MCF 10A (cell line): ENCODE data around the gene ARHGEF3. TPM values are rescaled to one million over a fixed set of nuclear protein-coding genes. Genes with fewer than 3 reads are reported as not detected.

Experiments used
- BruUV-seq: library from RNA; stranded (reverse); fragments of 400-500 nt; replicated peaks from 2 replicates; lab custom pipeline; 2021; lab: Mats Ljungman, UMichigan
- CTCF ChIA-PET: fragments of 300-600 bp; sonication (Branson Sonifier 250); formaldehyde crosslinking; extraction: SDS; loops from one replicate; lab custom pipeline; 2021; ENCODE audit warnings: antibody characterized with exemption, inconsistent platforms; lab: Yijun Ruan, JAX
- POLR2A ChIA-PET: fragments of 300-600, 350-650 bp; sonication (Branson Sonifier 250); formaldehyde crosslinking; extraction: SDS; loops from one replicate; lab custom pipeline; 2020; ENCODE audit warnings: antibody characterized with exemption, inconsistent platforms; lab: Yijun Ruan, JAX
- DNase-seq: peaks from one replicate; pipeline ENCODE4 v3.0.0-alpha.2; 2018; ENCODE audit not compliant: unreplicated experiment
- H3K27ac Mint-ChIP-seq: one replicate; pipeline ENCODE4 v1.8.0; 2022; ENCODE audit warnings: mild to moderate bottlenecking, low read depth, mixed read lengths; ENCODE audit not compliant: unreplicated experiment
- H3K27me3 Mint-ChIP-seq: one replicate; pipeline ENCODE4 v1.8.0; 2022; ENCODE audit warnings: mixed read lengths; ENCODE audit not compliant: insufficient read depth, unreplicated experiment
- H3K36me3 Mint-ChIP-seq: one replicate; pipeline ENCODE4 v1.8.0; 2022; ENCODE audit warnings: mild to moderate bottlenecking, moderate library complexity, mixed read lengths; ENCODE audit not compliant: insufficient read depth, unreplicated experiment
- H3K4me1 Mint-ChIP-seq: one replicate; pipeline ENCODE4 v1.8.0; 2022; ENCODE audit warnings: mixed read lengths; ENCODE audit not compliant: insufficient read depth, unreplicated experiment
- H3K4me3 Mint-ChIP-seq: one replicate; pipeline ENCODE4 v1.8.0; 2022; ENCODE audit warnings: mild to moderate bottlenecking, moderate library complexity, mixed read lengths; ENCODE audit not compliant: unreplicated experiment
- H3K9me3 Mint-ChIP-seq: one replicate; pipeline ENCODE4 v1.8.0; 2022; ENCODE audit warnings: mixed read lengths; ENCODE audit not compliant: unreplicated experiment
- intact Hi-C: fragments of 100-400 bp; cut with micrococcal nuclease; formaldehyde crosslinking; loops from 2 replicates; pipeline ENCODE4 v1.14.1; 2022
- total RNA-seq: library from RNA; stranded (reverse); gene quantifications from 2 replicates; pipeline ENCODE4 v1.2.3, GENCODE V29; 2022
- TF ChIP-seq, protein P1 (sequence below): fragments of 200-600 bp; IDR thresholded peaks from one replicate; pipeline ENCODE4 v1.8.0; 2022; ENCODE audit warnings: antibody characterized with exemption, mild to moderate bottlenecking; ENCODE audit not compliant: unreplicated experiment

ARHGEF3 gene
- total RNA-seq, 1 experiment from 2014 or later: 10.6 TPM

GRCh38 chr3:56754741-56755417, 46.9 kb downstream of the ARHGEF3 start:
- no TSS peak for BruUV-seq
- no peak for DNase-seq
- H3K9me3 Mint-ChIP-seq: no peaks in the 10 kb centered on the region
- TF ChIP-seq, protein P1, sequence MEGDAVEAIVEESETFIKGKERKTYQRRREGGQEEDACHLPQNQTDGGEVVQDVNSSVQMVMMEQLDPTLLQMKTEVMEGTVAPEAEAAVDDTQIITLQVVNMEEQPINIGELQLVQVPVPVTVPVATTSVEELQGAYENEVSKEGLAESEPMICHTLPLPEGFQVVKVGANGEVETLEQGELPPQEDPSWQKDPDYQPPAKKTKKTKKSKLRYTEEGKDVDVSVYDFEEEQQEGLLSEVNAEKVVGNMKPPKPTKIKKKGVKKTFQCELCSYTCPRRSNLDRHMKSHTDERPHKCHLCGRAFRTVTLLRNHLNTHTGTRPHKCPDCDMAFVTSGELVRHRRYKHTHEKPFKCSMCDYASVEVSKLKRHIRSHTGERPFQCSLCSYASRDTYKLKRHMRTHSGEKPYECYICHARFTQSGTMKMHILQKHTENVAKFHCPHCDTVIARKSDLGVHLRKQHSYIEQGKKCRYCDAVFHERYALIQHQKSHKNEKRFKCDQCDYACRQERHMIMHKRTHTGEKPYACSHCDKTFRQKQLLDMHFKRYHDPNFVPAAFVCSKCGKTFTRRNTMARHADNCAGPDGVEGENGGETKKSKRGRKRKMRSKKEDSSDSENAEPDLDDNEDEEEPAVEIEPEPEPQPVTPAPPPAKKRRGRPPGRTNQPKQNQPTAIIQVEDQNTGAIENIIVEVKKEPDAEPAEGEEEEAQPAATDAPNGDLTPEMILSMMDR: no peak
- peaks cover 27% of the 10 kb centered on the region for H3K4me1 Mint-ChIP-seq
- no peak overlapping the region for H3K4me3 Mint-ChIP-seq
- no peak overlapping the region for H3K27ac Mint-ChIP-seq
- no peaks in the 10 kb centered on the region for H3K27me3 Mint-ChIP-seq
- CTCF ChIA-PET: interaction anchor here (0.6 kb wide), 1 partner anchor 980 kb away, joined by 4 read pairs; no protein-coding TSS in a partner anchor
- no peaks in the 10 kb centered on the region for H3K36me3 Mint-ChIP-seq
- intact Hi-C loops: no loop called here
- POLR2A ChIA-PET: interaction anchor here (0.6 kb wide), 1 partner anchor 28 kb away, joined by 3 read pairs; no protein-coding TSS in a partner anchor

- no peak overlapping the region for H3K4me3 Mint-ChIP-seq
Observed at GRCh38 chr3:56753206-56753820, 48.4 kb downstream of the ARHGEF3 start.

DNA sequence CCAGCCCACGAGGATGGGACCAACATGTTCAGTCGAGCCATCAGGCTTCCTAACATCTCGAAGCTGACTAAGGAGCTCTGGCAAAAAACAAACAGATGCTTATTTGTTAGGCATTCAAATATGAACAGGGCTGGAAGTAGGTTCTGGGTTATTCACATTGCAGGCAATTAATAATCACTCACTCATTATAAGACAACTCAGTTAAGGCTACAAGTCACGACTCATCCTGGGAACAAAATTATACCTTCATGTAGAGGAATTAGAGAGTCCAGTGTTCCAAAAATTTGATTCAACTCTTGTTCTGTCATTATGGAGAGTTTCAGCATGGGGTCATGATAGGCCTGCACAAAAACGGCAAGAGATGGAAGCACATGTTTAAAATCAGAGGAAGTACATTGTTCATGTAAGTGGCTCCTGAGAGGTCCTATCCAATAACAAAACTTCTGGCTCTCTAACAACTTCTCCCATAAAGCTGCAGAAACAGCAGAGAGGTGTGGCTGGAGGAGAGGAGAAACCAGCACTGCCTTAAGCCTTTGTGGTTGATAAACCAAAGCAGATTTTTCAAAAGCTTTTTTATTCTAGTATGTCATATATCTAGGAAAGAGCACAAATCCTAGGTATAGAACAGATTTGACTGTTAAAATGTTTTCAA, 50.6 kb downstream of the ARHGEF3 start:
- peaks cover 11% of the 10 kb centered on the region for H3K4me1 Mint-ChIP-seq
- no peak overlapping the region for H3K27ac Mint-ChIP-seq
- intact Hi-C loops: no loop called here
- TF ChIP-seq, protein P1: no peak
- no peaks in the 10 kb centered on the region for H3K27me3 Mint-ChIP-seq
- BruUV-seq: no TSS peak
- ChIA-PET CTCF (interaction anchor here (0.8 to 3.0 kb wide), 4 partner anchors 9 to 237 kb away, joined by 3 to 22 read pairs (median 4); partner anchors contain the start of gene ARHGEF3), POLR2A (interaction anchor here (0.6 to 2.1 kb wide), 5 partner anchors 18 to 425 kb away, joined by 3 to 10 read pairs (median 3); partner anchors contain the start of gene ARHGEF3)
- H3K9me3 Mint-ChIP-seq: no peaks in the 10 kb centered on the region
- DNase-seq: no peak
- H3K4me3 Mint-ChIP-seq: no peak overlapping the region
- no peaks in the 10 kb centered on the region for H3K36me3 Mint-ChIP-seq

More at GRCh38 chr3:56753206-56753820, 48.4 kb downstream of the ARHGEF3 start:
- Mint-ChIP-seq H3K9me3 (no peaks in the 10 kb centered on the region), H3K27me3 (no peaks in the 10 kb centered on the region), H3K27ac (no peak overlapping the region), H3K4me1 (peaks cover 19% of the 10 kb centered on the region), H3K36me3 (no peaks in the 10 kb centered on the region)
- TF ChIP-seq, protein P1: no peak
- BruUV-seq: no TSS peak
- ChIA-PET POLR2A (interaction anchor here (0.7 kb wide), 1 partner anchor 35 kb away, joined by 3 read pairs; no protein-coding TSS in a partner anchor), CTCF (interaction anchor here (0.6 to 1.6 kb wide), 6 partner anchors 13 to 375 kb away, joined by 3 to 6 read pairs (median 4); no protein-coding TSS in a partner anchor)
- intact Hi-C loops: no loop called here
- peak; percentile 63 for DNase-seq
